ENCODE data around the gene TNFRSF18.

Gene TNFRSF18

GRCh38 chr1:1240348-1240732, 33.9 kb upstream of the TNFRSF18 start:
- no peak for DNase-seq

GRCh38 chr1:1239614-1240347, 33.4 kb upstream of the TNFRSF18 start:
- no peak for DNase-seq

DNA sequence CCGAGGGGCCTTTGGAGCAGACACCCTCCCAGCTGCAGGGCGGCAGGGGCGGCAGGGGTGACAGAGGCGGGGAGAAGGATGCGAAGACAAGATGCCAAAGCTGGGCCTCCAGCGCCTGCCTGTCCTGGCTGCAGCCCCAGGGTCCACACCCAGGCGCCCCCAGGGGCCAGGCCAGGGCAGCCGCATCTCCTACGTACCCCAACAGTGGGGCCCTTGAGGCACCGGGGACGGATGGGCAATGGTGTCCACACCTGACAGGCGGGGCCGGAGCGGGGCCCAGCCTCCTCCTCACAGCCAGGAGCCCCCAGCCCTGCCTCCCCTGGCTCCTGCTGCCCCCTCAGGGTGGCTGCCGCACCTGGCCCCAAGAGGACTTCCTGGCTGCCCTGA, 32.8 kb upstream of the TNFRSF18 start:
- no peak for DNase-seq

- no peak for DNase-seq
These were observed 32.3 kb upstream of the TNFRSF18 start for GRCh38 chr1:1238702-1239178.

GRCh38 chr1:1237874-1238701, 31.7 kb upstream of the TNFRSF18 start:
- no peak for DNase-seq

GRCh38 chr1:1236945-1237873, 30.8 kb upstream of the TNFRSF18 start:
- DNase-seq: no peak

- DNase-seq: no peak
These were observed 29.9 kb upstream of the TNFRSF18 start for GRCh38 chr1:1236176-1236763.

- DNase-seq: no peak
These were observed 28.8 kb upstream of the TNFRSF18 start for GRCh38 chr1:1235016-1235744.

GRCh38 chr1:1234180-1234808, 27.9 kb upstream of the TNFRSF18 start:
- no peak for DNase-seq

DNA sequence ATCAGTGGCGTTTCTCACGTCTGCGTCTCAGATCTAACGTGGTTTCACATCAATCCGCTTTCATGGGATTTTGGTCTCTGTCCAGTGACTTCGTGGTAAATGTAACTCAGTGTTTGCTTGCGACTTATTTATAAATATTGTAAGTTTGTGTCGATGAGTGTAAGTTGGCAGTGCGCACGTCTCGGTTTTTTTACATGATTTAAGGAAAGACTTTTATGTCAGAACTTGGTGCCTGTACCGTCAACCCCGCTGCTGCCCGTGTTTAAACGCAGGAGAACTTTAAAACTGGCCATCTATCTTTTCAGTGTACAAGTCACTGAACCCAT, 27.1 kb upstream of the TNFRSF18 start:
- no peak for DNase-seq

DNA sequence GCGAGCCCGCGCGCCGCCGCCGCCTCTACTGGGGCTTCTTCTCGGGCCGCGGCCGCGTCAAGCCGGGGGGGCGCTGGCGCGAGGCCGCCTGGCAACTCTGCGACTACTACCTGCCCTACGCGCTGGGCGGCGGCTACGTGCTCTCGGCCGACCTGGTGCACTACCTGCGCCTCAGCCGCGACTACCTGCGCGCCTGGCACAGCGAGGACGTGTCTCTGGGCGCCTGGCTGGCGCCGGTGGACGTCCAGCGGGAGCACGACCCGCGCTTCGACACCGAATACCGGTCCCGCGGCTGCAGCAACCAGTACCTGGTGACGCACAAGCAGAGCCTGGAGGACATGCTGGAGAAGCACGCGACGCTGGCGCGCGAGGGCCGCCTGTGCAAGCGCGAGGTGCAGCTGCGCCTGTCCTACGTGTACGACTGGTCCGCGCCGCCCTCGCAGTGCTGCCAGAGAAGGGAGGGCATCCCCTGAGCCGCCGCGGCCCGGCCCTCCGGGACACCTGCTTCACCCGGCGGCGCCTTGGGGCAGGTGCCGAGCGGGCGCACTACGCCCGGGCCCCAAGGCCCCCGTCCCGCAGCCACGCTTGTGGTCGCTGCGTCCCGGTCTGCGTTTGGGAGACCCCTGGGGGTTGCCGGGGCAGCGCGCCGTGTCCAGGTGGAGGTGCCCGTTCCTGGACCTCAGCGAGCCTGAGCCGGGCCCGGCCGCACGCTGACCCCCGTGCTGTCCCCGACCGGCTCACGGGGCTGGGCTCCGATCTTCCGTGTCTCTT, 26.6 kb upstream of the TNFRSF18 start:
- no peak for DNase-seq

DNA sequence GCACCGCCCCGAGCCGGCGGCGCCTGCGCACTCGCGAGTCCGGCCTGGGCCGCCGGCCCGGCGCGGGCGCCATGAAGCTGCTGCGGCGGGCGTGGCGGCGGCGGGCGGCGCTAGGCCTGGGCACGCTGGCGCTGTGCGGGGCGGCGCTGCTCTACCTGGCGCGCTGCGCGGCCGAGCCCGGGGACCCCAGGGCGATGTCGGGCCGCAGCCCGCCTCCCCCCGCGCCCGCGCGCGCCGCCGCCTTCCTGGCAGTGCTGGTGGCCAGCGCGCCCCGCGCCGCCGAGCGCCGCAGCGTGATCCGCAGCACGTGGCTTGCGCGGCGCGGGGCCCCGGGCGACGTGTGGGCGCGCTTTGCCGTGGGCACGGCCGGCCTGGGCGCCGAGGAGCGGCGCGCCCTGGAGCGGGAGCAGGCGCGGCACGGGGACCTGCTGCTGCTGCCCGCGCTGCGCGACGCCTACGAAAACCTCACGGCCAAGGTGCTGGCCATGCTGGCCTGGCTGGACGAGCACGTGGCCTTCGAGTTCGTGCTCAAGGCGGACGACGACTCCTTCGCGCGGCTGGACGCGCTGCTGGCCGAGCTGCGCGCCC, 25.9 kb upstream of the TNFRSF18 start, which contains the start of gene B3GALT6:
B3GALT6 (plus strand) TSS at position 30 of the 588 bp plus-strand sequence; CDS start at position 72, 42 bp downstream.
- DNase-seq: no peak

DNA sequence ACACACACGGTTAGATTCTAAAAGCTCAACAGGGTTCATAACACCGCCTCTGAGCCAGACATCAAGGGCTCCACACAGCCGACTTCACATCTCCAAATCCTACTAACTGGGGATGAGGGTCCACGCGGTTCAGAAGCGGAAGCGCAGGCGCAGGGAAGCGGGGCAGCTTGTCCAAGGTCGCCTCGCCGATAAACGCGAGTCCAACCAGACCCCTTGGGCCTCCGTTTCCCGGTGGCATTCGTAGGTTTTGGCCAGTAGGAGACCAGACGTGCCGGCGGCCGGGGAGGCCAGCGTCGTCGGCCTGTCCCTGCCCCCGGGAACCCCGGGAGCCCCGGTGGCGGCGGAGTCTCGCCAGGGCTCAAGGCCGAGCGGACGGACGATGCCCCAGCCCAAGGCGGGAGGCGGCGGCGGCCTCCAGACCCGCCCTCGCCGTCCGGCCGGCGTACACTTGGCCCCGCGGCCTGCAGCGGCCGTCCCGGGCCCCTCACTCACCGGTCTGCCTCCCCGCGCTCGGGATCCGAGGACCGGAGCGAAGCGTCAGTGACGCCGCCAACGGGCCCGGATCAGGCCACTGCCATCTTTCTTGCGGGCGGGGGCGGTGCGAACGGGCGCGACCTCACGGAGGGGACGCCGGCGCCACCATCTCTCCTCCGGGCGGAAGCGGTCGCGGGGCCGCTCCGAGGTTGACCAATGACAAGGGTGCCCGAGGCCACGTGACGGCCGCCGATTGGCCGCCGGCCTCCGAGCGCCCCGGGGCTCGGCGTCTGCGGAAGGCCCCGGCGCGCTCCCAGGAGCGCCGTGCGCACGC, 25.2 kb upstream of the TNFRSF18 start, which contains the start of gene SDF4:
SDF4 (minus strand) TSS at position 602 of the 808 bp plus-strand sequence. CDS start 3,229 bp downstream, outside the sequence.
- peak; percentile 86 for DNase-seq

DNA sequence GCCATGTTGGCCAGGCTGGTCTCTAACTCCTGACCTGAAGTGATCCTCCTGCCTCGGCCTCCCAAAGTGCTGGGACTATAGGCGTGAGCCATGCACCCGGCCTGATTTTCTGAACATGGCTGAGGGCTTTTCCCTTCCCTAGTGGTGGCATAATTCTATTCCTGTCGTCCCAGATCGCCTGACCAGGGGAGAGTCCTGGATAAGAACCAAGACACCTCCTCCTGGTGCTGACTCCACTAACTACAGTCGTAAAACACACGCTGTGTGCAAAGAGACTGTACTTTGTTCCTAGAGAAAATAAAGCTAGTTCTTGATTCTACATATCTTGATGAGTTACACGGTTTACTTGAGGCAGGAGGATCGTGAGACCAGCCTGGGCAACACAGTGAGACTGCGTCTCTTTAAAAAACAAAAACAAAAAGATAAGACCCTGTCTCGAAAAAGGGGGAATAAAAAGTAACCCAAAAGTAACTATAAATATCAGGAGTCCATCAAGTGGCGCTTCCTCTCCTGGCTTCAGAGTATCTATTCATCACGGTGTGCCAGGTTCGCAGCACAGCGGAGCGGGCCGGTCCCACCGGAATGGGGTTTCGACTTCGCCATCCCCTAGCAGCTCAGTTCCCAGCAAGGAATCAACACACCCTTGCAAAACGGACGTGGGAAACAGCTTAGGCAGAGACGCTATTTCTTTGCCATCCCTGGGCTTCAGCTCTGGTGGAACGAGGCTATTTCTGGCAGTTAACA, 24.4 kb upstream of the TNFRSF18 start:
- no peak for DNase-seq

DNA sequence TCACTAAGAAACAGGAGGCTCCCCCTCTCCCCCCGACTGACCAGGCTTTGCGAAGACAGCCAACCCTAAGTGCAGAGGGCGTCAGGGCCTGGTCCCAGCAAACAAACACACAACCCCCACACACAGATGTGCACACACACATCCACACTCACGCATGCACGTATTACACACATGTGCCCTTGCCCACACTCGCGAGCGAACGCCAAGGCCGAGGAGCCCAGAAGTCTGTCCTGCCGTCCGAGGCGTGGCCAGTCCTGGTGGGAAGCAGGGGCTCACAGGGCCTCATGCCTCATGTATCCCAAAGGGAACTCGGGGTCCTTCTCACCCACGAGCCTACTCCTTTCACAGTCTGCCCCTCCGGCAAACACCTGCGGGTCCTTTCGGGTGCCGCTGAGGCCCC, 23.4 kb upstream of the TNFRSF18 start:
- DNase-seq: no peak

DNA sequence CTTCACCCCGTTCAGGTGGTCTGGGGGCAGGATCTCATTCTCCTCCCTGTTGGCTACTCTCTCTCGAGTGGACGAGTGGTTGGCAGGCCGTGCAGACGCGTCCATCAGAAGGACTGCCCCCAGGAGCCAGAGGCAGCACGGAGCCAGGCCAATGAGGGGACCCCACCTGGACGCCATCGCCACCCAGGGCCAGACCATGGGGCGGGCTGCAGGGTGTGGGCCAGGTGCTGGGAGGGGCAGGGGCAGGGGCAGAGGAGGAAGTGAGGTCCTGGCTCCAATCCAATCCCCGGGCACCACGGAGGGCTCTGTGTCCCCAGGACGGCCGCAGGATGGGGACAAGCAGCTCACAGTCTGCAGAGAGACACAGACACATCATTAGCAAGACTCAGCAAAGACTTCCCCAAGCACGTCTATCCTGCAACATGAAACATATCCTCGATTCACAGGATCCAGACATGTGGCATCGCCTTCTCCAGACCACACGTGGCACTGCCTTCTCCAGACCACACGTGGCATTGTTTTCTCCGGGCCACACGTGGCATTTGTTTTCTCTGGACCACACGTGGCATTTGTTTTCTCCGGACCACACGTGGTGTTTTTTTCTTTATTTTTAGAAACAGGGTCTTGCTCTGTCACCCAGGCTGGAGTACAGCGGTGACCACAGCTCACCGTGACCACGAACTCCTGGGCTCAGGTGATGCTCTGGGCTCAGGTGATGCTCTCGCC, 22.4 kb upstream of the TNFRSF18 start:
- no peak for DNase-seq

DNA sequence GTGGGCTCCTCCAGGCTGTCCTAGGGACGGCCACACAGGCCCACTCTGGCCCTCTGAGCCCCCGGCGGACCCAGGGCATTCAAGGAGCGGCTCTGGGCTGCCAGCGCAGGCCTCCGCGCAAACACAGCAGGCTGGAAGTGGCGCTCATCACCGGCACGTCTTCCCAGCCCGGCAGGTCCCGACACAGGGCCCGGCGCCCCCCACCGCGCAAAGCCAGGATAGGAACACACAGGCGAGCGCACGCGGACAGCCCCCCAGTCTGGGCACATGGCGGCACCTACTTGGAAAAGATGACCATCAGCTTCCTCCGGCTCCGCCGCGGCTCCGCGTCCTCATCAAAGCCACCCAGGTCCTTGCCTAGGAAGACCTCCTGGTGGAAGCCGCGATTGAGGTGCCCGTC, 21.8 kb upstream of the TNFRSF18 start:
- no peak for DNase-seq

- no peak for DNase-seq
These were observed 21.0 kb upstream of the TNFRSF18 start for GRCh38 chr1:1227386-1227785.
